H9 (cell line): ENCODE results near the gene PPP2R5E. TPM values are rescaled to one million over a fixed set of nuclear protein-coding genes. Genes with fewer than 3 reads are reported as not detected.

Source experiments
- DNase-seq: peaks from one replicate; pipeline ENCODE4 v3.0.0-alpha.2; 2017
- H2AFZ ChIP-seq: one replicate; pipeline ENCODE4 v1.6.1; 2013; ENCODE audit warnings: mild to moderate bottlenecking, low read length, control low read depth, moderate library complexity
- H2AK5ac ChIP-seq: 2 replicates; pipeline ENCODE4 v1.6.1; 2013; ENCODE audit warnings: low read length, control low read depth, mixed read lengths; ENCODE audit not compliant: insufficient read length
- H2BK120ac ChIP-seq: one replicate; pipeline ENCODE4 v1.6.1; 2013; ENCODE audit warnings: low read depth, mild to moderate bottlenecking, low read length, control low read depth, inconsistent platforms; ENCODE audit not compliant: poor library complexity, severe bottlenecking
- H2BK12ac ChIP-seq: 2 replicates; pipeline ENCODE4 v1.6.1; 2013; ENCODE audit warnings: low read length, control low read depth, mixed read lengths, low read depth; ENCODE audit not compliant: insufficient read length
- H2BK15ac ChIP-seq: 2 replicates; pipeline ENCODE4 v1.6.1; 2013; ENCODE audit warnings: low read depth, low read length, control low read depth
- H2BK20ac ChIP-seq: one replicate; pipeline ENCODE4 v1.6.1; 2013; ENCODE audit warnings: low read depth, mild to moderate bottlenecking, low read length, control low read depth, inconsistent platforms; ENCODE audit not compliant: poor library complexity, severe bottlenecking
- H2BK5ac ChIP-seq: 2 replicates; pipeline ENCODE4 v1.6.1; 2013; ENCODE audit warnings: low read length, control low read depth, mixed read lengths; ENCODE audit not compliant: insufficient read length
- H3K14ac ChIP-seq: 2 replicates; pipeline ENCODE4 v1.6.1; 2013; ENCODE audit warnings: low read length, control low read depth; ENCODE audit not compliant: insufficient read depth
- H3K18ac ChIP-seq: 2 replicates; pipeline ENCODE4 v1.6.1; 2013; ENCODE audit warnings: low read depth, mild to moderate bottlenecking, mixed read lengths, low read length, control low read depth; ENCODE audit not compliant: insufficient read length
- H3K23ac ChIP-seq: 2 replicates; pipeline ENCODE4 v1.6.1; 2013; ENCODE audit warnings: low read length, control low read depth, mixed read lengths, low read depth; ENCODE audit not compliant: insufficient read length
- H3K23me2 ChIP-seq: 2 replicates; pipeline ENCODE4 v1.6.1; 2013; ENCODE audit warnings: low read depth, mild to moderate bottlenecking, mixed read lengths, low read length, control low read depth; ENCODE audit not compliant: insufficient read length, poor library complexity, severe bottlenecking
- H3K27ac ChIP-seq: 2 replicates; pipeline ENCODE4 v1.5.1; 2013; ENCODE audit warnings: low read length, control low read depth, mixed read lengths, low read depth; ENCODE audit not compliant: insufficient read length
- H3K27me3 ChIP-seq: 2 replicates; pipeline ENCODE4 v1.6.1; 2013; ENCODE audit warnings: low read length, control low read depth, inconsistent platforms; ENCODE audit not compliant: insufficient read depth
- H3K4ac ChIP-seq: 2 replicates; pipeline ENCODE4 v1.6.1; 2013; ENCODE audit warnings: low read depth, mild to moderate bottlenecking, control low read depth, inconsistent platforms, low read length, moderate library complexity
- H3K4me1 ChIP-seq: 2 replicates; pipeline ENCODE4 v1.6.1; 2013; ENCODE audit warnings: low read length, control low read depth, inconsistent platforms; ENCODE audit not compliant: insufficient read depth
- H3K4me2 ChIP-seq: 2 replicates; pipeline ENCODE4 v1.6.1; 2013; ENCODE audit warnings: low read length, control low read depth, mixed read lengths; ENCODE audit not compliant: insufficient read length, insufficient read depth
- H3K56ac ChIP-seq: 2 replicates; pipeline ENCODE4 v1.6.1; 2013; ENCODE audit warnings: low read depth, mild to moderate bottlenecking, mixed read lengths, low read length, control low read depth; ENCODE audit not compliant: insufficient read length
- H3K79me1 ChIP-seq: 2 replicates; pipeline ENCODE4 v1.6.1; 2013; ENCODE audit warnings: low read depth, mild to moderate bottlenecking, moderate library complexity, low read length, control low read depth, inconsistent platforms; ENCODE audit not compliant: insufficient read depth, poor library complexity, severe bottlenecking
- H3K79me2 ChIP-seq: 2 replicates; pipeline ENCODE4 v1.6.1; 2013; ENCODE audit warnings: low read length, control low read depth, inconsistent platforms; ENCODE audit not compliant: insufficient read depth
- H3K9ac ChIP-seq: 2 replicates; pipeline ENCODE4 v1.6.1; 2013; ENCODE audit warnings: low read length, control low read depth, mixed read lengths; ENCODE audit not compliant: insufficient read length; ENCODE audit errors: extremely low read depth
- H3K9me3 ChIP-seq: one replicate; pipeline ENCODE4 v1.6.1; 2013; ENCODE audit warnings: low read depth, low read length, inconsistent platforms; ENCODE audit not compliant: control insufficient read depth
- H3T11ph ChIP-seq: one replicate; pipeline ENCODE4 v1.6.1; 2013; ENCODE audit warnings: mild to moderate bottlenecking, low read length, control low read depth, inconsistent platforms
- H4K20me1 ChIP-seq: one replicate; pipeline ENCODE4 v1.6.1; 2013; ENCODE audit not compliant: control insufficient read depth, insufficient read length, insufficient read depth
- H4K5ac ChIP-seq: 2 replicates; pipeline ENCODE4 v1.6.1; 2013; ENCODE audit warnings: low read depth, mild to moderate bottlenecking, mixed read lengths, low read length, control low read depth; ENCODE audit not compliant: insufficient read length
- H4K8ac ChIP-seq: replicated peaks from 2 replicates; pipeline ENCODE4 v1.6.1; 2013; ENCODE audit warnings: low read length, control low read depth, mixed read lengths, low read depth; ENCODE audit not compliant: insufficient read length
- H4K91ac ChIP-seq: 2 replicates; pipeline ENCODE4 v1.6.1; 2013; ENCODE audit warnings: low read depth, mild to moderate bottlenecking, moderate library complexity, mixed read lengths, low read length, control low read depth; ENCODE audit not compliant: insufficient read length
- H3K27ac Mint-ChIP-seq, 3 experiments: 2 replicates in 2 of 3; 3 replicates in 1 of 3; pipeline ENCODE4 v1.8.0; 2020 to 2021; ENCODE audit warnings: mixed read lengths in 3 of 3, mild to moderate bottlenecking in 1 of 3, moderate library complexity in 1 of 3
- H3K27me3 Mint-ChIP-seq: 2 replicates; pipeline ENCODE4 v1.8.0; 2021; ENCODE audit warnings: low read depth, mild to moderate bottlenecking, moderate library complexity, mixed read lengths
- H3K36me3 Mint-ChIP-seq, 3 experiments: 2 replicates in 2 of 3; 3 replicates in 1 of 3; pipeline ENCODE4 v1.8.0; 2020 to 2021; ENCODE audit warnings: low read depth in 3 of 3, mixed read lengths in 3 of 3; ENCODE audit not compliant: insufficient read depth in 1 of 3
- H3K4me1 Mint-ChIP-seq, 2 experiments: 2 replicates each; pipeline ENCODE4 v1.8.0; 2020; ENCODE audit warnings: mixed read lengths in 2 of 2
- H3K4me3 Mint-ChIP-seq, 2 experiments: 2 replicates in 1 of 2; 3 replicates in 1 of 2; pipeline ENCODE4 v1.8.0; 2020 to 2021; ENCODE audit warnings: mild to moderate bottlenecking in 2 of 2, mixed read lengths in 2 of 2, moderate library complexity in 1 of 2
- H3K9me3 Mint-ChIP-seq, 2 experiments: 2 replicates in 1 of 2; 3 replicates in 1 of 2; pipeline ENCODE4 v1.8.0; 2020; ENCODE audit warnings: mild to moderate bottlenecking in 2 of 2, mixed read lengths in 2 of 2, moderate library complexity in 1 of 2
- CTCF ChIP-seq: fragments of 200-600 bp; sonication (generic); conservative IDR thresholded peaks from 3 replicates; pipeline ENCODE4 v1.8.0; 2021; ENCODE audit warnings: antibody characterized with exemption, mild to moderate bottlenecking
- total RNA-seq: library from RNA; stranded (reverse); gene quantifications from 2 replicates; pipeline ENCODE4 v1.2.1, GENCODE V29; 2021

Gene PPP2R5E
- total RNA-seq, 1 experiment from 2014 or later = 65.8 TPM

GRCh38 chr14:63367742-63368364 lies 175.3 kb downstream of the PPP2R5E start:
- peaks cover 20 to 31% (median 24%) of the 10 kb centered on the region in 3 experiments for H3K36me3 Mint-ChIP-seq
- H3K4me2 ChIP-seq = no peak overlapping the region

More at GRCh38 chr14:63367742-63368364, 175.3 kb downstream of the PPP2R5E start:
- Histone ChIP-seq H2BK12ac (no peak overlapping the region), H4K8ac (no peak overlapping the region), H3K23ac (no peak overlapping the region), H3K27me3 (no peaks in the 10 kb centered on the region), H3K14ac (no peak overlapping the region), H2AFZ (no peak overlapping the region), H3K18ac (no peak overlapping the region), H2AK5ac (no peak overlapping the region), H3K79me1 (no peaks in the 10 kb centered on the region), H4K5ac (no peak overlapping the region), H4K91ac (no peak overlapping the region), H3K4me1 (no peaks in the 10 kb centered on the region; the same call in 1 of the 2 replicates), H3T11ph (no peak overlapping the region), H2BK20ac (no peak overlapping the region), H2BK15ac (no peak overlapping the region), H3K4ac (no peak overlapping the region), H4K20me1 (no peaks in the 10 kb centered on the region), H3K9me3 (no peaks in the 10 kb centered on the region), H3K79me2 (no peaks in the 10 kb centered on the region), H3K23me2 (no peaks in the 10 kb centered on the region), H3K27ac (no peak overlapping the region), H3K9ac (no peak overlapping the region), H3K56ac (no peak overlapping the region), H2BK120ac (no peak overlapping the region), H2BK5ac (no peak overlapping the region)
- peak; percentile 39; the same call in 1 of the 3 replicates for TF ChIP-seq CTCF
- H3K4me1 Mint-ChIP-seq = no peaks in the 10 kb centered on the region
- H3K27me3 Mint-ChIP-seq = no peaks in the 10 kb centered on the region
- no peak overlapping the region for H3K27ac Mint-ChIP-seq
- H3K4me3 Mint-ChIP-seq = no peak overlapping the region
- peaks cover 21 to 22% of the 10 kb centered on the region in 2 experiments for H3K9me3 Mint-ChIP-seq
- no peak for DNase-seq
